Endothelial cell of umbilical vein (primary cell): Measurements from ENCODE around the gene CNTNAP2.

Source experiments
- CTCF ChIP-seq, 2 donors: IDR thresholded peaks; 1 replicate in 1 of 2; 2 replicates in 1 of 2; pipeline ENCODE4 v1.5.1; 2011; ENCODE audit warnings: low read length in 2 of 2, mild to moderate bottlenecking in 2 of 2, moderate library complexity in 2 of 2, control low read depth in 1 of 2, inconsistent platforms in 1 of 2, low read depth in 1 of 2; ENCODE audit not compliant: insufficient read depth in 1 of 2; ENCODE audit errors: extremely low read depth in 1 of 2
- EZH2 ChIP-seq: IDR thresholded peaks from 2 replicates; pipeline ENCODE4 v1.6.1; 2012; ENCODE audit warnings: borderline replicate concordance, low read depth, mild to moderate bottlenecking, moderate library complexity, low read length, inconsistent platforms; ENCODE audit not compliant: severe bottlenecking
- FOS ChIP-seq: IDR thresholded peaks from 2 replicates; pipeline ENCODE4 v1.6.1; 2011; ENCODE audit warnings: mild to moderate bottlenecking, low read length, moderate library complexity, borderline replicate concordance; ENCODE audit not compliant: insufficient read depth
- GATA2 ChIP-seq: IDR thresholded peaks from 2 replicates; pipeline ENCODE4 v1.7.0; 2011; ENCODE audit warnings: low read depth, mild to moderate bottlenecking, moderate library complexity, mixed read lengths, low read length; ENCODE audit not compliant: insufficient read length, insufficient read depth
- JUN ChIP-seq: IDR thresholded peaks from 2 replicates; pipeline ENCODE4 v1.6.1; 2011; ENCODE audit warnings: borderline replicate concordance, low read depth; ENCODE audit not compliant: insufficient read length, insufficient read depth
- MAX ChIP-seq: IDR thresholded peaks from 2 replicates; pipeline ENCODE4 v1.6.1; 2011; ENCODE audit not compliant: insufficient read depth, insufficient read length
- MYC ChIP-seq: IDR thresholded peaks from one replicate; pipeline ENCODE4 v1.6.1; 2011; ENCODE audit warnings: mild to moderate bottlenecking, low read depth, low read length
- POLR2A ChIP-seq: IDR thresholded peaks from 2 replicates; pipeline ENCODE4 v1.6.1; 2012; ENCODE audit warnings: low read depth, mild to moderate bottlenecking, control low read depth, low read length
- POLR2AphosphoS5 ChIP-seq: IDR thresholded peaks from 2 replicates; pipeline ENCODE4 v1.6.1; 2012; ENCODE audit warnings: low read depth, mild to moderate bottlenecking, control low read depth, low read length, moderate library complexity; ENCODE audit not compliant: insufficient read depth

- no peak for TF ChIP-seq GATA2
- TF ChIP-seq POLR2A = no peak
- no peak for TF ChIP-seq CTCF (IDR thresholded peaks at IDR 0.05; ENCODE audit: extremely low read depth in 1 of 2, insufficient read depth in 1 of 2, low read depth in 1 of 2, low read length in 2 of 2)
- TF ChIP-seq MYC = no peak
- TF ChIP-seq POLR2AphosphoS5 = no peak
- no peak for TF ChIP-seq MAX
- no peak for TF ChIP-seq EZH2
- no peak for TF ChIP-seq JUN
- no peak for TF ChIP-seq FOS
Measured at GRCh38 chr7:147060070-147060469, 943.5 kb downstream of the CNTNAP2 start.
